ENCODE measurements around the gene C5orf63. TPM values are rescaled to one million over a fixed set of nuclear protein-coding genes. Genes with fewer than 3 reads are reported as not detected.
"Not testable (repeated sequence)": the region's sequence is repeated elsewhere in the genome, so short reads cannot be mapped to it uniquely, and the experiment has no call there.

The C5orf63 gene
- polyA plus RNA-seq, 4 donors: 10.2 to 19.6 (median 15.3) TPM

DNA sequence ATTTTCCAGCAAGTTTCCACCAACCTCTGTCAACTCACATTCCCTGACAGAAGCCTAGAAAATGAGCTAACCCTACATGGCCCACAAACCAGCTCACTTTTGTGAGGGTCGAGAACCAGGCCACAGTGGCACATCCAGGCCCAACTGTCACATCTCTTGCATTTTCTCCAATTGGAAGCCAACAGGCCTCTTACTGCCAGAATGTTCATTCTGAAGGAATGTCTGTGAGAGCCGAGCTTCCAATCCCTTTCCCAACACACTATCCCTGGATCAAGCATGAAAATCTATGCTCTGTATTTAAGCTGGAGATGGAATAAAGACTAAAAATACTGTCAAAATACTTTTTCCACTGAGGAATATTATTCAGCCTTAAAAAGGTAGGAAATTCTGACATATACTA is 62.9 kb downstream of the C5orf63 start:
- DNase-seq (ENCODE audit: low read depth in 4 of 4, low spot score in 2 of 4): no peak

- DNase-seq (ENCODE audit: low read depth in 4 of 4, low spot score in 2 of 4): no peak
These were observed 63.5 kb downstream of the C5orf63 start for GRCh38 chr5:127009784-127010183.

GRCh38 chr5:127008300-127008975 is 64.9 kb downstream of the C5orf63 start:
- no peak for DNase-seq (ENCODE audit: low read depth in 4 of 4, low spot score in 2 of 4)

- no peak for DNase-seq (ENCODE audit: low read depth in 4 of 4, low spot score in 2 of 4)
These were observed 65.8 kb downstream of the C5orf63 start for GRCh38 chr5:127007522-127007921.

DNA sequence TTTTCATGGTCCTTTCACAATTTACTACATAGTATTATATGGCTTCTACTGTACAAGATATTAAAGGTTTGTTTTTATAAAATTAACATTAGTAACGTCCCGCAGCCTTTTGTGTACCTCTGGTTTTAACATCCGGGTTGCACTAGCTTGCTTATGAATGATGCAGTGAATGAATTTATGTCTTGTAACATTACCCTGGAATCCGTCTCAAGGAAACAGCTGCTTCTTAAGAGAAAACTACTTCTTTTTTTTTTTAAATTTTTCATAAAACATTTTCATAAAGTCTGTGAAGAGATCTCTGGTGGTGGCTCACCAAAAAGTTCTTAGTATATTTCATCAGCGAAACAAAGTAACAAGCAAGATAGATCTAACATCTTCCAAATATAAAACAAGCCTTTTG is 66.6 kb downstream of the C5orf63 start:
- DNase-seq (ENCODE audit: low read depth in 4 of 4, low spot score in 2 of 4): no peak

DNA sequence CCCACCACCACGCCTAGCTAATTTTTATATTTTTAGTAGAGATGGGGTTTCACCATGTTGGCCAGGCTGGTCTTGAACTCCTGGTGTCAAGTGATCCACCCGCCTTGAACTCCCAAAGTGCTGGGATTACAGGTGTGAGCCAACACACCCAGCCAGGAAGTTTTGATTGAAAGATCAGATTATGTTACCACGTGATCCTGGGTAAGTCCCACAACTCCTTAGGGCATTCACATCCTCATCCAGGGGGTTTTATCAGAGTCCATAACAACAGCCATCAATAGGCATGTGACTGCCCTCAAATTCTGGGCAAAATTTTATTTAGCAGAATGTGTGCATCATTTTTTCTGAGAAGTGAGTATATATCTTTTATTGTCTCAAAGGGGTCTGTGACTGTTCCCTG is 68.0 kb downstream of the C5orf63 start:
- not testable (repeated sequence) for DNase-seq (ENCODE audit: low read depth in 4 of 4, low spot score in 2 of 4)

DNA sequence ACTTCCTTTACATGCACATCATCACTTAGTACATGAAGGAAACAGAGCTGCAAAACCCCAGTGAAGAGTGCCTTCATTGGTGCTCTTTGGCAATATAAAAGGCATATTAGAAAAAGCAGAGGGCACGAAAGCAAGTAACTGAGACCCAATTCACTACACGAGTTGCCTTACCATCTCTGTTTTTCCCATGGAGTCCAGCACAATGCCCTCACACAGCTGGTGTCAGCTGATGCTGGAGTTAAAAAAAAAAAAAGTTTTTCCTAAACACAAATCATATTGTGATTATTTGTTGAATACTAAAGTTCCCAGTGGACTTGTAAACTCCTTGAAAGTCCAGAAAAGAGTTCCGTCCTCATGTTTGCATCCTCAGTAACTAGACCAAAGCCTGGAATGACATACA is 68.6 kb downstream of the C5orf63 start:
- no peak for DNase-seq (ENCODE audit: low read depth in 4 of 4, low spot score in 2 of 4)

- DNase-seq (ENCODE audit: low read depth in 4 of 4, low spot score in 2 of 4): no peak
These were observed 69.4 kb downstream of the C5orf63 start for GRCh38 chr5:127003798-127004495.

DNA sequence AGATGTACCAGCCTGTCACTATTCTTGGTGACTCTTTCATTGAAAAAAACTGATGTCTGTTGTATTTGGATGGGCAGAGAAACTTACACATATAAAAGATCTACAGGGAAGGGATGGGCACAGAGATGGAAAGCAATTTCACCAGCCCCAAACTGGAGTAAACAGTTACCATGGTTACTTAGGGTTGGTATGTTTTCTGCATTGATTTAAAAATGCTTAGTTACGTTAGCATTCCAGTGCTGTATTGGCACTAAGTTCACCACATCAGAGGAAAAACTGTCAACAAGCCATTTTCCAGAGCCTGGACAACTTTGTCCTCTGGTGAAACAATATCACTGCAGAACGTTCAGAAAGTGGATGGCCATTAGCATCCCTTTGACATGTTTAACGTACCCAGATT is 70.9 kb downstream of the C5orf63 start:
- DNase-seq (ENCODE audit: low read depth in 4 of 4, low spot score in 2 of 4): no peak

GRCh38 chr5:127001621-127002296 is 71.5 kb downstream of the C5orf63 start:
- no peak for DNase-seq (ENCODE audit: low read depth in 4 of 4, low spot score in 2 of 4)

Other genes with a start within 250 kb of the C5orf63 start
- gene MARCHF3, start 42.9 kb downstream of the C5orf63 start, polyA plus RNA-seq (ENCODE audit: insufficient read length in 4 of 4): 1 to 10 TPM; 7.1 to 8.3 (median 7.2) TPM
- under 1 TPM; 0.65 to 0.92 (median 0.84) TPM for gene MEGF10, start 217.3 kb upstream of the C5orf63 start, polyA plus RNA-seq (ENCODE audit: insufficient read length in 4 of 4)